Esophagus squamous epithelium (tissue), 4 donors: ENCODE measurements around the gene ZNF777.
"Not testable (repeated sequence)": the region's sequence is repeated elsewhere in the genome, so short reads cannot be mapped to it uniquely, and the experiment has no call there.

Experiments used
- POLR2A ChIP-seq, 4 donors: fragments of 450-650 bp; IDR thresholded peaks; one replicate each; pipeline ENCODE4 v1.6.1; 2017; ENCODE audit warnings: antibody characterized with exemption in 4 of 4, mild to moderate bottlenecking in 4 of 4, moderate library complexity in 3 of 4
- TF ChIP-seq, protein P1 (sequence below), 6 experiments: fragments of 450-650 bp in 4 of 6; fragments of 200-600 bp in 2 of 6; sonication (generic) in 2 of 6; IDR thresholded peaks; one replicate each; pipeline ENCODE4 v1.5.1; 2016 to 2019; ENCODE audit warnings: antibody characterized with exemption in 6 of 6, mild to moderate bottlenecking in 4 of 6, moderate library complexity in 4 of 6

DNA sequence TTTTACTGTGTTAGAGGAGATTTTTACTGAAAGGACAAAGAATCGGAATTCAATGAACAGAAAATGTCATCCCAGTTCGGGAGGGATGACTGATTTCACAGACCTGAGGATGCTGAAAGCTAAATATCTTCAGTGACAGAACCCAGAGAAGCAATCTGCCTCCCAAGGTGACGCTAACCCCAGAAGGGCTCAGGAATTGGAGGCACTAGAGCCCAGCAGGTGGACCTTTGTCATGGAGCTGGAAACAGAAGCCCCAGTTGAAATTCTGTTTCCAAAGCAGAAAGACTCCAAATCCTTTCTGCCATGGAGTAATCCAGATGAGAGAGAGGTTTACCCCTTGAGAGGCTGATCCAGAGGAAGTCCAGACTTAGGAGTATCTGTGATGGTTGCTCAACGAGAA lies 74.3 kb downstream of the ZNF777 start:
- TF ChIP-seq, protein P1, sequence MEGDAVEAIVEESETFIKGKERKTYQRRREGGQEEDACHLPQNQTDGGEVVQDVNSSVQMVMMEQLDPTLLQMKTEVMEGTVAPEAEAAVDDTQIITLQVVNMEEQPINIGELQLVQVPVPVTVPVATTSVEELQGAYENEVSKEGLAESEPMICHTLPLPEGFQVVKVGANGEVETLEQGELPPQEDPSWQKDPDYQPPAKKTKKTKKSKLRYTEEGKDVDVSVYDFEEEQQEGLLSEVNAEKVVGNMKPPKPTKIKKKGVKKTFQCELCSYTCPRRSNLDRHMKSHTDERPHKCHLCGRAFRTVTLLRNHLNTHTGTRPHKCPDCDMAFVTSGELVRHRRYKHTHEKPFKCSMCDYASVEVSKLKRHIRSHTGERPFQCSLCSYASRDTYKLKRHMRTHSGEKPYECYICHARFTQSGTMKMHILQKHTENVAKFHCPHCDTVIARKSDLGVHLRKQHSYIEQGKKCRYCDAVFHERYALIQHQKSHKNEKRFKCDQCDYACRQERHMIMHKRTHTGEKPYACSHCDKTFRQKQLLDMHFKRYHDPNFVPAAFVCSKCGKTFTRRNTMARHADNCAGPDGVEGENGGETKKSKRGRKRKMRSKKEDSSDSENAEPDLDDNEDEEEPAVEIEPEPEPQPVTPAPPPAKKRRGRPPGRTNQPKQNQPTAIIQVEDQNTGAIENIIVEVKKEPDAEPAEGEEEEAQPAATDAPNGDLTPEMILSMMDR (IDR thresholded peaks at IDR 0.05), result not testable (repeated sequence)
- TF ChIP-seq POLR2A (IDR thresholded peaks at IDR 0.05), result not testable (repeated sequence)
